Ishikawa (cell line): Measurements from ENCODE around the gene DAGLA.
A peak's percentile ranks its signal among the peaks of the same experiment; 100 is the strongest.

Experiments used
- CEBPB ChIP-seq: IDR thresholded peaks from 2 replicates; pipeline ENCODE4 v1.6.1; 2012
- CREB1 ChIP-seq: IDR thresholded peaks from 2 replicates; pipeline ENCODE4 v1.6.1; 2012; ENCODE audit warnings: low read depth
- EGR1 ChIP-seq: IDR thresholded peaks from 2 replicates; pipeline ENCODE4 v1.6.1; 2012
- EP300 ChIP-seq: IDR thresholded peaks from 2 replicates; pipeline ENCODE4 v1.6.1; 2012; ENCODE audit warnings: borderline replicate concordance
- FOXM1 ChIP-seq: IDR thresholded peaks from 2 replicates; pipeline ENCODE4 v1.6.1; 2012; ENCODE audit warnings: low read depth, borderline replicate concordance
- MAX ChIP-seq: IDR thresholded peaks from 2 replicates; pipeline ENCODE4 v1.6.1; 2012
- NFIC ChIP-seq: IDR thresholded peaks from 2 replicates; pipeline ENCODE4 v1.6.1; 2012
- RAD21 ChIP-seq: IDR thresholded peaks from 2 replicates; pipeline ENCODE4 v1.6.1; 2012; ENCODE audit warnings: low read depth
- REST ChIP-seq: IDR thresholded peaks from 2 replicates; pipeline ENCODE4 v1.6.1; 2012; ENCODE audit warnings: low read depth, mild to moderate bottlenecking
- TAF1 ChIP-seq: IDR thresholded peaks from 2 replicates; pipeline ENCODE4 v1.6.1; 2012; ENCODE audit warnings: low read depth, mild to moderate bottlenecking
- TCF12 ChIP-seq: IDR thresholded peaks from 2 replicates; pipeline ENCODE4 v1.6.1; 2012; ENCODE audit warnings: low read depth
- TEAD4 ChIP-seq: IDR thresholded peaks from 2 replicates; pipeline ENCODE4 v1.6.1; 2012
- USF1 ChIP-seq: IDR thresholded peaks from 2 replicates; pipeline ENCODE4 v1.6.1; 2012
- YY1 ChIP-seq: IDR thresholded peaks from 2 replicates; pipeline ENCODE4 v1.6.1; 2012; ENCODE audit warnings: low read depth
- ZBTB7A ChIP-seq: IDR thresholded peaks from 2 replicates; pipeline ENCODE4 v1.6.1; 2012; ENCODE audit warnings: low read depth

Gene DAGLA

GRCh38 chr11:61697078-61697502 is 16.9 kb downstream of the DAGLA start:
- TF ChIP-seq TEAD4 = no peak
- TF ChIP-seq NFIC = no peak
- peak; percentile 78 for TF ChIP-seq MAX
- no peak for TF ChIP-seq YY1
- peak; percentile 68 for TF ChIP-seq REST

GRCh38 chr11:61697764-61698163 is 17.6 kb downstream of the DAGLA start:
- TF ChIP-seq EGR1 (no peak), CEBPB (no peak), CREB1 (no peak), NFIC (no peak), TCF12 (no peak), FOXM1 (no peak), ZBTB7A (no peak), TAF1 (no peak), RAD21 (no peak), YY1 (no peak), USF1 (no peak), MAX (no peak), TEAD4 (no peak)

- TF ChIP-seq TAF1 = no peak
- TF ChIP-seq EGR1 = no peak
- no peak for TF ChIP-seq USF1
- TF ChIP-seq FOXM1 = no peak
- no peak for TF ChIP-seq CEBPB
- no peak for TF ChIP-seq ZBTB7A
Measured at GRCh38 chr11:61698173-61698948, 18.2 kb downstream of the DAGLA start.

GRCh38 chr11:61699737-61700160 is 19.6 kb downstream of the DAGLA start:
- peak; percentile 55 for TF ChIP-seq MAX
- 0 out of 2 replicates have a peak, but pooled peaks have one; percentile 9 for TF ChIP-seq USF1
- TF ChIP-seq TEAD4 = no peak
- no peak for TF ChIP-seq YY1
- no peak for TF ChIP-seq TCF12

- peak; percentile 11; the same call in 1 of the 2 replicates for TF ChIP-seq MAX
- no peak for TF ChIP-seq YY1
Measured at GRCh38 chr11:61700212-61700611, 20.0 kb downstream of the DAGLA start.

GRCh38 chr11:61700720-61701119 is 20.5 kb downstream of the DAGLA start:
- no peak for TF ChIP-seq USF1
- TF ChIP-seq REST = no peak
- no peak for TF ChIP-seq EGR1
- no peak for TF ChIP-seq ZBTB7A
- TF ChIP-seq RAD21 = no peak
- TF ChIP-seq CREB1 = no peak
- TF ChIP-seq TEAD4 = no peak
- no peak for TF ChIP-seq MAX
- no peak for TF ChIP-seq FOXM1
- no peak for TF ChIP-seq TCF12
- no peak for TF ChIP-seq TAF1
- TF ChIP-seq NFIC = no peak
- no peak for TF ChIP-seq YY1
- no peak for TF ChIP-seq CEBPB
- TF ChIP-seq EP300 = no peak
